ENCODE measurements around the gene CCT3.
"Not testable (repeated sequence)": the region's sequence is repeated elsewhere in the genome, so short reads cannot be mapped to it uniquely, and the experiment has no call there.

Gene CCT3

DNA sequence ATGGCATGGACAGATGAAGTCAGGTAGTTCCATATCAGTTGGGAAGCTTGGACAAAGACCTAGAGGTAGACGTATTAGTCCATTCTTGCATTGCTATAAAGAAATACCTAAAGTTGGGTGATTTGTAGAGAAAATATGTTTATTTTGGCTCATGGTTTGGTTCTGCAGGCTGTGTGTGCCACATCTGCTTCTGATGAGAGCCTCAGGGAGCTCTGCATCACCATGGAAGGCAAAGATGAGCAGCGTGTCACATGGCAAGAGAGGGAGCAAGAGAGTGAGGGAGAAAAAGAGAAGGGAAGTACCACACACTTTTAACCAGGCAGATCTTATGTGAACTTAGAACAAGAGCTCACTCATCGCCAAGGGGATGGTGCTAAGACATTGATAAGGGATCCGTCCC lies 9.2 kb upstream of the CCT3 start:
- H3K27ac ChIP-seq (ENCODE audit: low read length), result no peak overlapping the region
- no peak overlapping the region for H3K4me3 ChIP-seq (ENCODE audit: low read depth in 1 of 2, low read length in 2 of 2)
- no peaks in the 10 kb centered on the region for H3K9me3 ChIP-seq (ENCODE audit: control insufficient read depth in 1 of 2, low read length in 2 of 2)
- H3K27me3 ChIP-seq (ENCODE audit: low read depth, low read length), result no peaks in the 10 kb centered on the region
- H3K4me1 ChIP-seq (ENCODE audit: control insufficient read depth in 1 of 2, insufficient read depth in 2 of 2, low read length in 2 of 2), result no peaks in the 10 kb centered on the region
- H3K36me3 ChIP-seq (ENCODE audit: control insufficient read depth in 1 of 2, insufficient read depth in 2 of 2, low read length in 2 of 2), result no peaks in the 10 kb centered on the region

DNA sequence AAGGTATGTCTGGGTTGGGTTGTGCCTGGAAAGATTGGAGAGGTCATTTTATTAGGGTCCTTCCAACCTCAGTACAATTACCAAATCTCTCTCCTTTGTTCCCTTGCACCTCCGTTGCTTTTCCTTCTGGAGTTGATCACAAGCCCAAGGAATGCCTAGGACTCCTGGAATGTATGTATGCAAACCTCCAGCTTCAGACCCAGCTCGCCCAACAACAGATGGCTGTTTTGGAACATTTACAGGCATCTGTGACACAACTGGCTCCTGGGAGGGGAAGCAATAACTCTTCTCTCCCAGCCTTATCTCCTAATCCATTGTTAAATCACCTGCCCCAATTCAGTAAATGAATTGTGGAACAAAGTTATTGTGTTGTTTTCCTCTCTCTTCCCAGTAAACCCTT lies 8.5 kb upstream of the CCT3 start:
- H3K27ac ChIP-seq (ENCODE audit: low read length), result no peak overlapping the region
- H3K4me1 ChIP-seq (ENCODE audit: control insufficient read depth in 1 of 2, insufficient read depth in 2 of 2, low read length in 2 of 2), result no peaks in the 10 kb centered on the region
- no peak overlapping the region for H3K4me3 ChIP-seq (ENCODE audit: low read depth in 1 of 2, low read length in 2 of 2)
- H3K9me3 ChIP-seq (ENCODE audit: control insufficient read depth in 1 of 2, low read length in 2 of 2), result no peaks in the 10 kb centered on the region
- no peaks in the 10 kb centered on the region for H3K36me3 ChIP-seq (ENCODE audit: control insufficient read depth in 1 of 2, insufficient read depth in 2 of 2, low read length in 2 of 2)
- H3K27me3 ChIP-seq (ENCODE audit: low read depth, low read length), result no peaks in the 10 kb centered on the region

DNA sequence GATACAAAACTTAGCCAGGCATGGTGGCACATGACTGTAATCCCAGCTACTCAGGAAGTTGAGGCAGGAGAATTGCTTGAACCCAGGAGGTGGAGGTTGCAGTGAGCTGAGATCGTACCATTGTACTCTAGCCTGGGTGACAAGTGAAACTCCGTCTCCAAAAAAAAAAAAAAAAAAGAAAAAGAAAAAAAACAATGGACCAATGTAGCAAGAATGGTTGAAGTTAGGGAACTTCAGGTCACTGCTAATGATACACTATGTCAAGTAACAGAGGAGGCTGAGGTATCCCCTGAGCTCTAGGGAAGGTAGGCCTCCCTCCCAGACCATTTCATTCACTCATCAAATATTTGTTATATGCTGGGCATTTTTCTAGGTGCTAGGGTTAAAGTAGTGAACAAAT lies 7.9 kb upstream of the CCT3 start:
- not testable (repeated sequence) for H3K27me3 ChIP-seq (ENCODE audit: low read depth, low read length); H3K9me3 ChIP-seq (ENCODE audit: control insufficient read depth in 1 of 2, low read length in 2 of 2); H3K36me3 ChIP-seq (ENCODE audit: control insufficient read depth in 1 of 2, insufficient read depth in 2 of 2, low read length in 2 of 2); H3K4me1 ChIP-seq (ENCODE audit: control insufficient read depth in 1 of 2, insufficient read depth in 2 of 2, low read length in 2 of 2); H3K4me3 ChIP-seq (ENCODE audit: low read depth in 1 of 2, low read length in 2 of 2); H3K27ac ChIP-seq (ENCODE audit: low read length)

DNA sequence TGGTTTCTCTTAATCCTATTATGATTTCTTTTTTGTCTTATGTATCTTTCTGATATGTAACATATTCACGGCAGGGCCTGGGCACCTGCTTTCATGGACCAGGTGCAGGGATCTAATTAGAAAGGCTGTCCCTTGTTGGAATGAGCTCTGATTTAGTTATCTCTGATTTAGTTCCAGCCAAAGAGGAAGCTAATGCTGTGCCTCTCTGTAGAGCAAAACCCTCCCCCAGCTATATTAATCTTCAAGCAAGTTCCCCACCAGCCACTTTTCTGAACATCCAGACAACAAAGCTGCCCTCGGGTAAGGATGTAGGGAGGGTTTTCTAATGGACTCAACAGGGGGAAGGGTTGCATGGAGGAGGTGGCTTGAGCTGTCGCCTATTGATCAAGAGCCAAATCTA lies 6.3 kb upstream of the CCT3 start:
- Histone ChIP-seq H3K27ac (ENCODE audit: low read length) (no peak overlapping the region), H3K4me3 (ENCODE audit: low read depth in 1 of 2, low read length in 2 of 2) (no peak overlapping the region), H3K9me3 (ENCODE audit: control insufficient read depth in 1 of 2, low read length in 2 of 2) (no peaks in the 10 kb centered on the region), H3K27me3 (ENCODE audit: low read depth, low read length) (no peaks in the 10 kb centered on the region), H3K4me1 (ENCODE audit: control insufficient read depth in 1 of 2, insufficient read depth in 2 of 2, low read length in 2 of 2) (no peaks in the 10 kb centered on the region), H3K36me3 (ENCODE audit: control insufficient read depth in 1 of 2, insufficient read depth in 2 of 2, low read length in 2 of 2) (no peaks in the 10 kb centered on the region)

DNA sequence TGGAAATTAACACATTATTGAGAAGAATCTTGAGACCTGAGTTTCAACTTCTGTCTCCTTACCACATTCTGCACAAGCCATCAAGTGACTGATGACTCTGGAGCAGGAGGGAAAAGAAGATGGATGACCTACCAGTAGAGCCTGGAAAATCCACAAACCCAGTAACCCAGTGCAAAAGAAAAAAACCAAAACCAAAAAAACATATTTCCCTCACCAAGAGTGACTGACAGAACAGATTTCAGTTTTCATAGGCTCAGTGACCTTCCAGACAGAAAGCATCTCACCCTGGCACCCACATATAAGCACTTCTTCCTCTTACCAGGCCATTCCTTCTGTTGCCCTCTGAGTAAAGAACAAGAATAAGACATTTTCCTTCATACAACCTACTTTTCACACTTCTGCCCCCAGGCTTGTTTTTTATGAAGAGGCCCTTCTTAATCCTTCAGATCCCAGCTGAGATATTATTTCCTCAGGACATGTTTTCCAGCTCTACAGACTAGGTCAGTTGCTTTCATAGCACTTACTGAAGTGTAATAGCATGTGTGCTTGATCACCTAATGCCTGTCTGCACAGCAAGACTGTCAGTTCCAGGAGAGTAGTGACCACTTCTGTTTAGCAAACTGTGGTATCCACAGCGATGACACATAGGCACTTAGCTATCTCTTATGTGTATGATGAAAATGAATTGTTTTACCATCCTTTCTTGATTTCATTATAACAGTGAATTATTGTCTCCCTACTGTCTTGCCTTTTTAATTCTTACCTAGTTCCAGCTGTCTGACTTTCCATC lies 4.3 kb upstream of the CCT3 start:
- no peak overlapping the region for H3K4me3 ChIP-seq (ENCODE audit: low read depth in 1 of 2, low read length in 2 of 2)
- H3K36me3 ChIP-seq (ENCODE audit: control insufficient read depth in 1 of 2, insufficient read depth in 2 of 2, low read length in 2 of 2), result no peaks in the 10 kb centered on the region
- H3K27ac ChIP-seq (ENCODE audit: low read length), result no peak overlapping the region
- peaks cover under 1 to 3% of the 10 kb centered on the region in 2 donors for H3K4me1 ChIP-seq (ENCODE audit: control insufficient read depth in 1 of 2, insufficient read depth in 2 of 2, low read length in 2 of 2)
- no peaks in the 10 kb centered on the region for H3K9me3 ChIP-seq (ENCODE audit: control insufficient read depth in 1 of 2, low read length in 2 of 2)
- H3K27me3 ChIP-seq (ENCODE audit: low read depth, low read length), result no peaks in the 10 kb centered on the region

DNA sequence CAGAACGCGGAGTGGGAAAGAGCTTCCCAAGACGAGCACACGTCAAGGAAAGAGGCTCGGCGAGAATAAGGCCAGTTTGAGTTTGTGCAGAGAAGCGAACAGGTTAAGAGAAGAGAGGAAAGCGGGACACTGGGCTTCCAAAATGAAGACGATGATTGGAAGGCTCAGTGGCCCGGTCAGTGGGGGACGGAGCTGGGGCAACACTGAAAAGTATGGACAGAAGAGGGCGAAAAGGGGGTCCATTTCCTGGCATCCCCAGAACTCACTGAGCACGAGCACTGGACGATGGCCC lies 258 bp downstream of the CCT3 start:
- Histone ChIP-seq H3K27me3 (ENCODE audit: low read depth, low read length) (no peaks in the 10 kb centered on the region), H3K27ac (ENCODE audit: low read length) (peak overlapping the region; percentile 87), H3K4me3 (ENCODE audit: low read depth in 1 of 2, low read length in 2 of 2) (peak overlapping the region; percentile 97 to 99), H3K36me3 (ENCODE audit: control insufficient read depth in 1 of 2, insufficient read depth in 2 of 2, low read length in 2 of 2) (peaks cover 19 to 23% of the 10 kb centered on the region in 2 donors), H3K4me1 (ENCODE audit: control insufficient read depth in 1 of 2, insufficient read depth in 2 of 2, low read length in 2 of 2) (peaks cover 17 to 21% of the 10 kb centered on the region in 2 donors), H3K9me3 (ENCODE audit: control insufficient read depth in 1 of 2, low read length in 2 of 2) (no peaks in the 10 kb centered on the region)

DNA sequence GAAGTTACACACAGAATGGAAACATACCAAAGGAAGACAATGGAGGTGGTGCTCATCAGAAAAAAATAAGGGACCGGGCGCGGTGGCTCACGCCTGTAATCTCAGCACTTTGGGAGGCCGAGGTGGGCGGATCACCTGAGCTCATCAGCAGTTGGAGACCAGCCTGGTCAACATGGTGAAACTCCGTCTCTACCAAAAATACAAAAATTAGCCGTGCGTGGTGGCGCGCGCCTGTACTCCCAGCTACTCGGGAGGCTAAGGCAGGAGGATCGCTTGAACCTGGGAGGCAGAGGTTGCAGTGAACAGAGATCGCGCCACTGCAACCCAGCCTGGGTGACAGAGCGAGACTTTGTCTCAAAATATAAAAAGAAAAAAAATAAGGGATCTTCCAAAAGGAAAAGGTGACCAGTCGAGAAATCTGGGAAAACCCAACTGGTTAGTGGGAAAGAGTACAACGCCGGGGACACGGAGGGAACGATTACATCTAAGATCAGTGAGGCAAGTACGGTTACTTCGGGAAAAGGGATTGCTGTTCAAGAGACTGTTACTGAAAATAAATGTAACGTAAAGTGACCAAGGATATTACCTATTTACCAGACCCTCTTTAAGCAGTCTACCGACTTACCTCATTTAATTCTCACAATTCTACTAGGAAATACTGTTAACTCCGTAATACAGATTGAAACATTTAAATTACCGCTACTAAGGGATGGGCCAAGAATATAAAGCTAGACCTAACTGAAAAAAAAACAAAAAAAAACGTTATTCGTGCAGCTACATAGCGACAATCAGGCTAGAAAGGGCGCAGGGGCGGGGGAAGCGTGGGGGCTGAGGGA lies 822 bp downstream of the CCT3 start:
- H3K36me3 ChIP-seq (ENCODE audit: control insufficient read depth in 1 of 2, insufficient read depth in 2 of 2, low read length in 2 of 2), result peaks cover 23 to 29% of the 10 kb centered on the region in 2 donors
- H3K27me3 ChIP-seq (ENCODE audit: low read depth, low read length), result no peaks in the 10 kb centered on the region
- H3K4me3 ChIP-seq (ENCODE audit: low read depth in 1 of 2, low read length in 2 of 2), result peak overlapping the region; percentile 97 to 99
- H3K9me3 ChIP-seq (ENCODE audit: control insufficient read depth in 1 of 2, low read length in 2 of 2), result no peaks in the 10 kb centered on the region
- peak overlapping the region; percentile 87 for H3K27ac ChIP-seq (ENCODE audit: low read length)
- peaks cover 17 to 21% of the 10 kb centered on the region in 2 donors for H3K4me1 ChIP-seq (ENCODE audit: control insufficient read depth in 1 of 2, insufficient read depth in 2 of 2, low read length in 2 of 2)

DNA sequence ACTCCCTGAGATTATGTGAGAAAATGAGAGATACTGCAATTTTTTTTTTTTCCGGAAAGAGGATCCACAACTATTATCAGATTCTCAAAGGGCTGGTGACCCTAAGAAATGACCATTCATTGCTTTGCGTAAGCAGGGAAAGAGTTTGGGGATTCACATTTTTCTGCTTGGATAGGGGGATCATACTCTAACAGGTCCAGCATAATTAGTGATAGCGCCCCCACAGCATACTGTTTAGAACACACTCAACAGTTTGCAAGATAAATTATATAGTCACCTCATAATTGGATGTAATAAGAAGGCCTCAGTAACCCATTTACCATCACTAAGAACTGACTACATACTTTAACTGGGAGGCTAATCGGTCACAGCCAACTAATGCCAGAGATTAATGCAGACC lies 1.9 kb downstream of the CCT3 start:
- no peak overlapping the region for H3K27ac ChIP-seq (ENCODE audit: low read length)
- H3K9me3 ChIP-seq (ENCODE audit: control insufficient read depth in 1 of 2, low read length in 2 of 2), result no peaks in the 10 kb centered on the region
- H3K36me3 ChIP-seq (ENCODE audit: control insufficient read depth in 1 of 2, insufficient read depth in 2 of 2, low read length in 2 of 2), result peaks cover 23 to 35% of the 10 kb centered on the region in 2 donors
- peak overlapping the region; percentile 97 to 99 for H3K4me3 ChIP-seq (ENCODE audit: low read depth in 1 of 2, low read length in 2 of 2)
- H3K4me1 ChIP-seq (ENCODE audit: control insufficient read depth in 1 of 2, insufficient read depth in 2 of 2, low read length in 2 of 2), result peaks cover 17 to 21% of the 10 kb centered on the region in 2 donors
- H3K27me3 ChIP-seq (ENCODE audit: low read depth, low read length), result no peaks in the 10 kb centered on the region

DNA sequence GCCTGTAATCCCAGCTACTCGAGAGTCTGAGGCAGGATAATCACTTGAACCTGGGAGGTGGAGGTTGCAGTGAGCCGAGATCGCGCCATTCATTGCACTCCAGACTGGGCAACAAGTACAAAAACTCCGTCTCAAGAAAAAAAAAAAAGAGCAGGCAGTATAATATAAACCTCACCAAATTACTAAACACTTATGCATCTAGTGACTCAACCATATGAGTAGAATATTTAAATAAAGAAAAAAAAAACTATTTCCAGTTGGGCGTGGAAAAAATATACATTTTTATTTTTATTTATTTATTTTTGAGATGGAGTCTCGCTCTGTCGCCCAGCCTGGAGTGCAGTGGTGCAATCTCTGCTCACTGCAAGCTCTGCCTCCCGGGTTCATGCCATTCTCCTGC lies 14.9 kb downstream of the CCT3 start:
- H3K36me3 ChIP-seq (ENCODE audit: control insufficient read depth in 1 of 2, insufficient read depth in 2 of 2, low read length in 2 of 2), result peaks cover 40 to 65% of the 10 kb centered on the region in 2 donors
- not testable (repeated sequence) for H3K4me1 ChIP-seq (ENCODE audit: control insufficient read depth in 1 of 2, insufficient read depth in 2 of 2, low read length in 2 of 2); H3K9me3 ChIP-seq (ENCODE audit: control insufficient read depth in 1 of 2, low read length in 2 of 2); H3K27me3 ChIP-seq (ENCODE audit: low read depth, low read length); H3K27ac ChIP-seq (ENCODE audit: low read length); H3K4me3 ChIP-seq (ENCODE audit: low read depth in 1 of 2, low read length in 2 of 2)

DNA sequence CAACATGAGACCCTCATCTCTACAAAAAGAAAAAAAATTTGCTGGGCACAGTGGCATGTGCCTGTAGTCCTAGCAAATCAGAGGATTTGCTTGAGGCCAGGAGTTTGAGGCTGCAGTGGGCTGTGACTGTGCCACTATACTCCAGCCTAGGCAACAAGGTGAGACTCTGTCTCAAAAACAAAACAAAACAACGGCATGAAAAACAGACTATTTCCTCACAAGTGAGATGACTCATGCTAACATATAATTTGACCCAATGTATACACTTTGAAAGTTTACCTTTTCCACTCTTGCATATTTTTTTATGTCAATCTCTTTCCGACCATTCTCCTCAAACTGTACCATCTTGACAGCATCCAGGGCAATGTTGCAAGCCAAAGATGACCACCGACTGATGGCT lies 17.5 kb downstream of the CCT3 start:
- H3K9me3 ChIP-seq (ENCODE audit: control insufficient read depth in 1 of 2, low read length in 2 of 2), result no peaks in the 10 kb centered on the region
- peaks cover 52 to 85% of the 10 kb centered on the region in 2 donors for H3K36me3 ChIP-seq (ENCODE audit: control insufficient read depth in 1 of 2, insufficient read depth in 2 of 2, low read length in 2 of 2)
- no peaks in the 10 kb centered on the region for H3K27me3 ChIP-seq (ENCODE audit: low read depth, low read length)

DNA sequence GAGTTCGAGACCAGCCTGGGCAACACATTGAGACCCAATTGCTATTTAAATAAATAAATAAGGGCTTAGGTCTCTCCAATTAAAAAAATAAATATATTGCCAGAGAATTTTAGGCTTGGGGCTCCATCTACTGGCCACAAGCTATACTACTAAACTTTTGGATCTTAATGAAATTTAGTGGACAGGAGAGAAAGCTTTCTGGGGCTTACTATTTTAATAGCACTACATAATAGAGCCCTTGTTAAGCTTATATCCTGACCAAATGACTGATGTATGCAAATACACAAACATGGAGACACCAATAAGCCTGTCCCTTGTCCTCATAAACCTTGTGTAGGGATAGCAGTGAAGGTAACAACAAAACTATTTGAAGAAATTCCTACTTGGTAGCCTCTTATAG lies 18.4 kb downstream of the CCT3 start:
- H3K36me3 ChIP-seq (ENCODE audit: control insufficient read depth in 1 of 2, insufficient read depth in 2 of 2, low read length in 2 of 2), result peaks cover 50 to 88% of the 10 kb centered on the region in 2 donors
- H3K4me1 ChIP-seq (ENCODE audit: control insufficient read depth in 1 of 2, insufficient read depth in 2 of 2, low read length in 2 of 2), result no peaks in the 10 kb centered on the region
- no peak overlapping the region for H3K27ac ChIP-seq (ENCODE audit: low read length)
- H3K27me3 ChIP-seq (ENCODE audit: low read depth, low read length), result no peaks in the 10 kb centered on the region
- no peak overlapping the region for H3K4me3 ChIP-seq (ENCODE audit: low read depth in 1 of 2, low read length in 2 of 2)
- no peaks in the 10 kb centered on the region for H3K9me3 ChIP-seq (ENCODE audit: control insufficient read depth in 1 of 2, low read length in 2 of 2)

More for the DNA sequence above, 17.5 kb downstream of the CCT3 start:
- Histone ChIP-seq H3K4me1 (ENCODE audit: control insufficient read depth in 1 of 2, insufficient read depth in 2 of 2, low read length in 2 of 2) (no peaks in the 10 kb centered on the region), H3K27ac (ENCODE audit: low read length) (no peak overlapping the region), H3K4me3 (ENCODE audit: low read depth in 1 of 2, low read length in 2 of 2) (no peak overlapping the region)

All from muscle layer of duodenum (tissue), 2 donors.